Measurements from ENCODE around the gene UTP14C.
"Not testable (repeated sequence)": the region's sequence is repeated elsewhere in the genome, so short reads cannot be mapped to it uniquely, and the experiment has no call there.

The UTP14C gene

GRCh38 chr13:52024481-52024880 is at the start of gene UTP14C:
TSS of gene UTP14C (plus strand) at chr13:52024691. CDS start at chr13:52028805, 4,114 bp downstream.
- no peak for DNase-seq (ENCODE audit: low read depth in 2 of 2)

- no peak for DNase-seq (ENCODE audit: low read depth in 2 of 2)
Measured at GRCh38 chr13:51976423-51976822, 48.1 kb upstream of the UTP14C start.

GRCh38 chr13:51976890-51977289 is 47.6 kb upstream of the UTP14C start:
- no peak for DNase-seq (ENCODE audit: low read depth in 2 of 2)

DNA sequence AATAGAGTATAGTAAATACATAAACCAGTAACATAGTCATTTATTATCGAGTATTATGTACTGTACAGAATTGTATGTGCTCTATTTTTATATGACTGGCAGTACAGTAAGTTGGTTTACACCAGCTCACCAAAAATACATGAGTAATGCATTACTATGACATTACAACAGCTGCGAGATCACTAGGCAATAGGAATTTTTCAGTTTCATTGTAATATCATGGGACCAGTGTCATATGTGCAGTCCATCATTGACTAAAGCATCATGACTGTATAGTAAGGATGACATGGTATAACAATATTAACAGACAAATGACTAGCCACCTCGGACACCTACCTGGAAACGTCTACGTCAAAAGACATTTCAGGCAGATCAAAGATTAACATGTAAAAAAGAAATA is 46.9 kb upstream of the UTP14C start:
- no peak for DNase-seq (ENCODE audit: low read depth in 2 of 2)

DNA sequence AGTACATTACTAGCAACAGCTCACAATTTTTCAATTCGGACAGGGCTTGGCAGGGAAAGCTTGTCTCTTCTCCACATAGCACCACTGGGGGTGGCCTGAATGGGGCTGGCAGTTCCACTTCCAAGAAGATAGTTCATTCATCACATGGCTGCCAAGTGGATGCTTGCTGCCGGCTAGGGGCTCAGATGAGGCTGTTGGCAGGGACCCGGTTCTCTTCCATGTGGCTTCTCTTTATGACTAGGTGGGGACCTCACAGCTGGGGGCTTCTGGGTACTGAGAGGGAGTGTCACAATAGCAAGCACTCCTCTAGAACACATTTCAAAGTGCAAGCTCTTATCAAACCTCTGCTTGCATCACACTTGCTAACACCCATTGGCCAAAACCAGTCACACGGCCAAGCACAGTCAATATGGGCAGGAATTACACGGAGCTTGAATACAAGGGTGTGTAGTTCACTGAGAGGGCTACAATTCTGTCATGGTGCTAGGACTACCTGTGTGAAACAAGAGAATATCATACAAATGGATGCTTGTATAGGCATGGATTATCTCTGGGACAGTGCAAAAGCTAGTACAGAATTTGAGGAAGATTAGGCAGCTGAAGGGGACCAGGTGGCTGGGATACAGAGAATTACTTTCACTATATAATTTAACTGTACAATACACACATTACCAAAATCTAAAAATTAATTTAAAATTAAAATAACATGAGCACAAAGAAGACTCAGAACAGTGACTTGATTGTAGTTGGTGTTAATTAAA is 45.5 kb upstream of the UTP14C start:
- no peak for DNase-seq (ENCODE audit: low read depth in 2 of 2)

DNA sequence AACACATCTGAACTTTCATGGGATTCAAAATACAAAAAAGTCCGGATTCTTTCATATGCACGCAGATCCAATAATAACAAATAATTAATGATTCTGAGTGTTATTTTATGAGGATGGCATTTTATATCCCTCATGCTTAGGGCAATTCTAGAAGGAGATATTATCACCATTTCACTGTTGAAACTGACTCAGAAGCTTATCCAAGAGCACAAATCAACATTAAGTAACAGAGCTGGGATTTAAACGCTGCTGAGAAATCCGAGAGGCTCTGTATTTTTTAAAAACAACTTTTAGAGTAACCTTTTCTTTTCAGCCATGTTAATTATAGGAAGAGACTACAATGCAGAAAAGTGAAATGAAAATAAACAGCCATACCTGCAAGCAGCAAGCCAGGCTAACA is 43.6 kb upstream of the UTP14C start:
- DNase-seq (ENCODE audit: low read depth in 2 of 2) = no peak

- DNase-seq (ENCODE audit: low read depth in 2 of 2) = no peak
Measured at GRCh38 chr13:51981355-51981754, 43.1 kb upstream of the UTP14C start.

GRCh38 chr13:51983292-51983691 is 41.2 kb upstream of the UTP14C start:
- not testable (repeated sequence) for DNase-seq (ENCODE audit: low read depth in 2 of 2)

DNA sequence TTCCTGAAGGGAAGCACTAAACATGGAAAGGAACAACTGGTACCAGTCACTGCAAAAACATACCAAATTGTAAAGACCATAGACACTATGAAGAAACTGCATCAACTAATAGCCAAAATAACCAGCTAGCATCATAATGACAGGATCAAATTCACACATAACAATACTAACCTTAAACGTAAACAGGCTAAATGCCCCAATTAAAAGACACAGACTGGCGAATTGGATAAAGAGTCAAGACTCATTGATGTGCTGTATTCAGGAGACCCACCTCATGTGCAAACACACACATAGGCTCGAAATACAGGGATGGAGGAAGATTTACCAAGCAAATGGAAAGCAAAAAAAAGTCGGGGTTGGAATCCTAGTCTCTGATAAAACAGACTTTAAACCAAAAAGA is 39.6 kb upstream of the UTP14C start:
- DNase-seq (ENCODE audit: low read depth in 2 of 2) = not testable (repeated sequence)

DNA sequence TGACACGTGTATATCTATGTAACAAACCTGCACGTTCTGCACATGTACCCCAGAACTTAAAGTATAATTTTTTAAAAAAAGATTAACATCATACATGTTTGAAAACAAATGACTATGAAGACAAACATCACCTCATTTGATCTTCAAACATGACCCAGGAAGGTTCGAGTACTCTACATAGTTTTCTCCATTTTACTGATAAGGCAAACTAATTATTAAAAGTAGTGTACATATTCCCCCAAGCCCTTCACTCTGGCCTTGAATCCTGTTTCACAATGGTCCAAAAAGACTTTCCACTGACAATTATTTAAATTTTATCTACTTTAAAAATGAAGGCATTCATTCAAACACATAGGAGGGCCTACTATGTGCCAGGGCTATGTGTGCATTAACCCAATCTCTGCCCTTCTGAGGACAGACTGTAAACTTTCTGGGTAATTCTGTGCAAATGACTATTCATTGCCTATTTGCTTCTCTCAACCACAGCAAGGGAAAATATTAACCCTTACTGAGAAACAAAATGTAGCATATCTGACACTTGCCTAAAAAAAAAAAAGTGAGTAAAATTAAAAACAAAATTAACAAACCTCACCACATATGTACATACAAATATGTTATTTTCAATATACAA is 35.4 kb upstream of the UTP14C start:
- DNase-seq (ENCODE audit: low read depth in 2 of 2) = no peak

- no peak for DNase-seq (ENCODE audit: low read depth in 2 of 2)
Measured at GRCh38 chr13:51993713-51994112, 30.8 kb upstream of the UTP14C start.

- DNase-seq (ENCODE audit: low read depth in 2 of 2) = no peak
Measured at GRCh38 chr13:51995677-51996551, 28.6 kb upstream of the UTP14C start.

DNA sequence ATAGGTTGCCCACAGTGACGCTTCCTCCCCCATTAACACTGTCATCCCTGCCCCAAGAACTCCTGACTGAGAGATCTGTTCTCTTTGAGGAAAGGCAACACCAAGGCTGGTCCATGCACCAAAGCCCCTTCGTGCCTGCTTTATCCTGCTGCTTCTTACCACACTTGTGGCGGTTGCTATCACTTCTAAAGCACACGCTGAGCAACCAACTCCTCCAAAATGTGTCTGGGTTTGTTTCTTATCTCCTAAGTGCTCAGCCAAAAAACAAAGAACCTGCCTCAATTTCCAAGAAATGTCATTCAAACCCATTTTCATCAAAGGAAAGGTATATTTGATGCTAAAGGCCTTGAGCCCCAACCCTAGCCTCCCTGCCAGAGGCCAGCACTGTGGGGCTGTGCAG is 27.9 kb upstream of the UTP14C start:
- DNase-seq (ENCODE audit: low read depth in 2 of 2) = no peak

DNA sequence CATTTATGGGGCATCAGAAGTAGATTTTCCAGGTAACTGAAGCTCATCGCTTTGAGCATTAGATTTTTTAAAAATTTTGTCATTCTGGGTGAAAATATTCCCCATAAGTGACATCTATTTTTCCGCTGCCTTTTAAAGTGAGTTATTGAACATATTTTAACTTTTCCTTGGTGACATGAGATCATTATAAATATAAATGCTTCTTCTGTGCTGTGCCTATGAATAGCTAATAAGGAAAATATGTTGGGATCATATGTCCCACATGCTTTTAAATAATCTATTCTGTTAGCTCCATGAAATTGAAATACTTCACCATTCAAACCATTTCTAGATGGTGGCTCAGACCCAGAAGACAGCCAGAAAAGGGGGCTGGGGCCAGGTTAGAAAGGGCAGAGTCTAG is 27.3 kb upstream of the UTP14C start:
- DNase-seq (ENCODE audit: low read depth in 2 of 2) = no peak

DNA sequence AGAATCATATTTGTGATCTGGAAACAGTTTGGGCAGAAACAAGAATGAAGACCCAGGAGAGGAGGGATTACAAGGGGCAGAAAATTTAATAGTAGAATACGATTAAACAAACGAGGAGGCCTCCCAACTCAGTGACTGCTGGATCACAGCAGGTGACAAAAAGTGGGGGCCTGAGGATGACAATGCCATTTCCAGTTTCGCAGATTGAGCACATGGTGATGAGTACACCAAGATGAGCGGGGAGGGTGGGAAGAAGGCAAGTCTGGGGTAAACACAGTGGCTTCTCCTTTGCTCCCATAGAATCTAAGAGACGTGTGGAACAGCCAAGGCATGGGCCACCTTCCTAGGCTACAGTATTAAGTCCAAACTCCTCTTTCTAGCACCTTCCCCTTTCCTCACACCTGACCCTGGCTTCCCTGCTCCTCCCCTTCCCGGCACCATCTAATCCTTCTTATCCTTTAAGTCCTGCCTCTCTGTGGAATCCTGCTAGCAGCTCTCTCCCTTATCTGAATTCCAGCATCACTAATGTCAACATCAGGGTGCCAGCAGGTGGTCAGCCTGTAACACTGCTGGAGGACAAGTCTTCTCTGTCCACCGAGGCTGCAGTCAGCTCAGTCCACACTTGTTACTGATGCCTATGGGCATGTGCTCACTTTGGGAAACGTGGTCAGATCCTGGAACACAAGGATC is 26.7 kb upstream of the UTP14C start:
- DNase-seq (ENCODE audit: low read depth in 2 of 2) = no peak

- no peak for DNase-seq (ENCODE audit: low read depth in 2 of 2)
Measured at GRCh38 chr13:51998723-51999509, 25.6 kb upstream of the UTP14C start.

- no peak for DNase-seq (ENCODE audit: low read depth in 2 of 2)
Measured at GRCh38 chr13:51999510-51999911, 25.0 kb upstream of the UTP14C start.

DNA sequence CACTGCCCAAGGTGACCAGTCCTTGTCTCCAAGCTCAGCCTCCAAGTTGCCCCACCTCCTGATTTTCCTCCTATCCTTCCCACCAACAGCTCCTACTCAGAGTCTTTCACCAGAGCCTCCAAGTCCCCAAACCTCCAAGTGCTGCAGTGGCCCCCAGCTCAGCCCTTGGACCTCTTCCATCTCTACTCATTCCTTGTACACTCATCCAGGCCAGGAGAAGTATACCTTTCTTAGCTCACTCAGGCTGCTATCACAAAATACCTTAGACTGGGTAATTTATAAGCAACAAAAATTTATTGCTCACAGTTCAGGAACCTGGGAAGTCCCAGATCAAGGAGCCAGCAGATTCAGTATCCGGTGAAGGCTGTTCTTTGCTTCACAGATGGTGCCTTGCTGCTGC is 24.6 kb upstream of the UTP14C start:
- no peak for DNase-seq (ENCODE audit: low read depth in 2 of 2)

DNA sequence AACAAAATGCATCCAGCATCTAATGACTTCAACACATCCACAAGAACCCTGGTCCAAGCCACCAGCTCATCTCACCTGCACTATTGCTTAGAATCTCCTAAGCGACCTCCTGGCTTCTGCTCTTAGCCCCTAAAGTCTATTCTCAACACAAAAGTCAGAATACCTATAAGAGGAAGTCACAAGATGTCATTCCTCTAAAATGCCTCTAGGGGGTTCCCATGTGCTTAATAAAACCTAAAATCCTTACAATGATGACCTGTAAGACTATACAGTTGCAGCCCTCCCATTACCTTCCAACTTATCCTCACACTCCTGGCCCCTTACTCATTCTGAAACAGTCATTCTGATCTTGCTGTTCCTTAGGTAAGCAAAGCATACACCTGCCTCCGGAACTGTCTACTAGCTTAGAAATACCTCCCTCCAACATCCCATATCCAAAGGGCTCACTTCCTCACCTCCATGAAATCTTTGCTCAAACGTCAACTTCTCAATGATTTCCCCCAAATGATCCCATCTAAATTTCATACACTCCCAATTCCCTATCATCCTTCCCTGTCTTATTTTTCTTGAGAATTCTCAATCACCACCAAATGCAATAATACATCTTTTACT is 23.3 kb upstream of the UTP14C start:
- DNase-seq (ENCODE audit: low read depth in 2 of 2) = peak in 1 of 2 experiments; percentile 5

DNA sequence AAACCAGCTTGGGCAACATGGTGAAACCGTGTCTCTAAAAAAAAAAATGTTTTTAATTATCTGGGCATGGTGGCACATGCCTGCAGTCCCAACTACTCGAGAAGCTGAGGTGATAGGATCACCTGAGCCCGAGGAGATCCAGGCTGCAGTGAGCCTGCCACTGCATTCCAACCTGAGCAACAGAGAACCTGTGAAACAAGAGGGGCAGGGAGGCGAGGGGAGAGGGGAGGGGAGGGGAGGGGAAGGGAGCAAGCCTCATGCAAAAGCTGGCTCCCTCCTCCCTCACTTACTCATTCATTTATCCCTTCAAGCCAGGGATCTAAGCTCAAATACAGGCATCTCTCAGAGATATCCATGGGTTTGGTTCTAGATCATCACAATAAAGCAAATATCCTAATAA is 22.1 kb upstream of the UTP14C start:
- DNase-seq (ENCODE audit: low read depth in 2 of 2) = no peak

DNA sequence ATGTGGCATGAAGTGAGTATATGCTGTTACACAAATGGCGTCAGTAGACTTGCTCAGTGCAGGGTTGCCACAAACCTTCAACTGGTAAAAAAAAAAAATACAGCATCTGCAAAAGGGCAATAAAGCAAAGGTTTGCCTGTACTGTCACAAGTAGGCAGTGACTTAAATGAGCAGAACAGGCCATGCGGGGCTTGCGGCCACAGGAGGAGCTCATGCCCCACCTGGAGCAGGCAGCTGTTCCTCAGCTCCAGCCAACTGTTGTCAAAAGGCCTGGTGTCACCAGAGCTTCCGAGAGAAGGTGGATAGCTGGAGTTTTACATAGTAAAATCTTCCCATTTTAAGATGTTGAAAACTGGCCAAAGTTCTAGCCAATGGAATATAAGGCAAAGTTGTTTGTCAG is 20.9 kb upstream of the UTP14C start:
- DNase-seq (ENCODE audit: low read depth in 2 of 2) = no peak
